OCI-LY1 (cell line): Measurements from ENCODE around the gene ADK.

ENCODE experiments used
- CTCF ChIP-seq: fragments of 200-600 bp; sonication (generic), shearing (Covaris generic); IDR thresholded peaks from 2 replicates; pipeline ENCODE4 v1.5.1; 2017; ENCODE audit warnings: mild to moderate bottlenecking, antibody characterized with exemption, low read length, moderate library complexity, mixed read lengths
- EZH2 ChIP-seq: fragments of 200-600 bp; sonication (generic), shearing (Covaris generic); IDR thresholded peaks from 2 replicates; pipeline ENCODE4 v1.8.0; 2017; ENCODE audit warnings: borderline replicate concordance, mixed run types, mild to moderate bottlenecking, antibody characterized with exemption, low read length, moderate library complexity, mixed read lengths

GRCh38 chr10:74282848-74283210, 131.8 kb downstream of the ADK start:
- no peak for TF ChIP-seq CTCF
- no peak for TF ChIP-seq EZH2
